ENCODE results near the gene FEM1A. TPM values are rescaled to one million over a fixed set of nuclear protein-coding genes. Genes with fewer than 3 reads are reported as not detected.

The FEM1A gene
- total and polyA plus RNA-seq, 2 of the 13 experiments (the other 11 are each of a cell fraction or from before 2014, with no cell fraction given), result 3.2 to 10.8 TPM

GRCh38 chr19:4768934-4769777 lies 22.4 kb upstream of the FEM1A start (continued):
- peak; percentile 33 for TF ChIP-seq HNRNPK (IDR thresholded peaks at IDR 0.05; ENCODE audit: low read depth, low read length, poor library complexity, severe bottlenecking)
- TF ChIP-seq, protein P1, sequence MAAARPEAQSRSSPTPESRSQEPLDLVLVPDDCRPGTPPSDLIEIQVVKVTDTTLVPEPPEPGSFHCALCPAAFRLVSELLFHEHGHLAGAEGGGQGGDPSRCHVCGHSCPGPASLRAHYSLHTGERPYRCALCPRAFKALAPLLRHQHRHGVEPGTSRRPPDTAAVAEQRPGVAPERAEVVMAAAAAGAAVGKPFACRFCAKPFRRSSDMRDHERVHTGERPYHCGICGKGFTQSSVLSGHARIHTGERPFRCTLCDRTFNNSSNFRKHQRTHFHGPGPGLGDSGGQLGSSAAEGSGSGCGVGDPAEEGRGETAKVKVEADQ (CRISPR knock-in tag; IDR thresholded peaks at IDR 0.05; ENCODE audit: borderline replicate concordance), result peak; percentile 100
- peak; percentile 99 for TF ChIP-seq ZNF576 (CRISPR knock-in tag; IDR thresholded peaks at IDR 0.05)
- TF ChIP-seq ELF1 (CRISPR knock-in tag; IDR thresholded peaks at IDR 0.05), result peak; percentile 91
- TF ChIP-seq ZBTB20 (CRISPR knock-in tag; IDR thresholded peaks at IDR 0.05; ENCODE audit: borderline replicate concordance, low read depth), result peak; percentile 100
- peak; percentile 100 for TF ChIP-seq KLF9 (CRISPR knock-in tag; IDR thresholded peaks at IDR 0.05; ENCODE audit: low read depth)
- TF ChIP-seq TOPORS (CRISPR knock-in tag; IDR thresholded peaks at IDR 0.05), result peak; percentile 100
- TF ChIP-seq ZNF362 (CRISPR knock-in tag; IDR thresholded peaks at IDR 0.05; ENCODE audit: borderline replicate concordance), result peak; percentile 87
- TF ChIP-seq ZNF781 (CRISPR knock-in tag; IDR thresholded peaks at IDR 0.05; ENCODE audit: borderline replicate concordance, not compliant biosample characterization), result peak; percentile 100
- TF ChIP-seq STAG1 (CRISPR knock-in tag; IDR thresholded peaks at IDR 0.05), result peak; percentile 62
- TF ChIP-seq, protein P2, sequence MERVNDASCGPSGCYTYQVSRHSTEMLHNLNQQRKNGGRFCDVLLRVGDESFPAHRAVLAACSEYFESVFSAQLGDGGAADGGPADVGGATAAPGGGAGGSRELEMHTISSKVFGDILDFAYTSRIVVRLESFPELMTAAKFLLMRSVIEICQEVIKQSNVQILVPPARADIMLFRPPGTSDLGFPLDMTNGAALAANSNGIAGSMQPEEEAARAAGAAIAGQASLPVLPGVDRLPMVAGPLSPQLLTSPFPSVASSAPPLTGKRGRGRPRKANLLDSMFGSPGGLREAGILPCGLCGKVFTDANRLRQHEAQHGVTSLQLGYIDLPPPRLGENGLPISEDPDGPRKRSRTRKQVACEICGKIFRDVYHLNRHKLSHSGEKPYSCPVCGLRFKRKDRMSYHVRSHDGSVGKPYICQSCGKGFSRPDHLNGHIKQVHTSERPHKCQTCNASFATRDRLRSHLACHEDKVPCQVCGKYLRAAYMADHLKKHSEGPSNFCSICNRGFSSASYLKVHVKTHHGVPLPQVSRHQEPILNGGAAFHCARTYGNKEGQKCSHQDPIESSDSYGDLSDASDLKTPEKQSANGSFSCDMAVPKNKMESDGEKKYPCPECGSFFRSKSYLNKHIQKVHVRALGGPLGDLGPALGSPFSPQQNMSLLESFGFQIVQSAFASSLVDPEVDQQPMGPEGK (CRISPR knock-in tag; IDR thresholded peaks at IDR 0.05), result peak; percentile 98
- TF ChIP-seq ZNF749 (CRISPR knock-in tag; IDR thresholded peaks at IDR 0.05; ENCODE audit: borderline replicate concordance), result peak; percentile 100
- TF ChIP-seq ZFP62 (CRISPR knock-in tag; IDR thresholded peaks at IDR 0.05), result no peak
- peak; percentile 100 for TF ChIP-seq ZNF251 (CRISPR knock-in tag; IDR thresholded peaks at IDR 0.05)
- TF ChIP-seq NCOA2 (CRISPR knock-in tag; IDR thresholded peaks at IDR 0.05), result peak; percentile 98
- no peak for TF ChIP-seq MAFK (conservative IDR thresholded peaks at IDR 0.05 in 1 of 2, IDR thresholded peaks at IDR 0.05 in 1 of 2; ENCODE audit: low read length in 2 of 2)
- TF ChIP-seq CENPX (CRISPR knock-in tag; IDR thresholded peaks at IDR 0.05), result peak; percentile 97
- peak; percentile 100 for TF ChIP-seq ZNF703 (CRISPR knock-in tag; IDR thresholded peaks at IDR 0.05; ENCODE audit: borderline replicate concordance)
- no peak for TF ChIP-seq RFX1 (IDR thresholded peaks at IDR 0.05)
- TF ChIP-seq, protein P3, sequence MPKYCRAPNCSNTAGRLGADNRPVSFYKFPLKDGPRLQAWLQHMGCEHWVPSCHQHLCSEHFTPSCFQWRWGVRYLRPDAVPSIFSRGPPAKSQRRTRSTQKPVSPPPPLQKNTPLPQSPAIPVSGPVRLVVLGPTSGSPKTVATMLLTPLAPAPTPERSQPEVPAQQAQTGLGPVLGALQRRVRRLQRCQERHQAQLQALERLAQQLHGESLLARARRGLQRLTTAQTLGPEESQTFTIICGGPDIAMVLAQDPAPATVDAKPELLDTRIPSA (CRISPR knock-in tag; IDR thresholded peaks at IDR 0.05; ENCODE audit: borderline replicate concordance), result peak; percentile 100
- TF ChIP-seq RCOR2 (CRISPR knock-in tag; IDR thresholded peaks at IDR 0.05), result peak; percentile 99
- TF ChIP-seq, protein P4, sequence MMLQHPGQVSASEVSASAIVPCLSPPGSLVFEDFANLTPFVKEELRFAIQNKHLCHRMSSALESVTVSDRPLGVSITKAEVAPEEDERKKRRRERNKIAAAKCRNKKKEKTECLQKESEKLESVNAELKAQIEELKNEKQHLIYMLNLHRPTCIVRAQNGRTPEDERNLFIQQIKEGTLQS (CRISPR knock-in tag; IDR thresholded peaks at IDR 0.05), result peak; percentile 99
